HG03460 (cell line): Measurements from ENCODE around the gene HPCAL1.

Experiments used
- ATAC-seq: cut with Tn5 transposase; IDR thresholded peaks from one replicate; pipeline ENCODE4 v1.9.1; 2021; ENCODE audit not compliant: unreplicated experiment

The HPCAL1 gene

GRCh38 chr2:10300997-10301940 lies 1.4 kb upstream of the HPCAL1 start:
- ATAC-seq = no peak

GRCh38 chr2:10301941-10302478 lies 694 bp upstream of the HPCAL1 start:
- no peak for ATAC-seq

DNA sequence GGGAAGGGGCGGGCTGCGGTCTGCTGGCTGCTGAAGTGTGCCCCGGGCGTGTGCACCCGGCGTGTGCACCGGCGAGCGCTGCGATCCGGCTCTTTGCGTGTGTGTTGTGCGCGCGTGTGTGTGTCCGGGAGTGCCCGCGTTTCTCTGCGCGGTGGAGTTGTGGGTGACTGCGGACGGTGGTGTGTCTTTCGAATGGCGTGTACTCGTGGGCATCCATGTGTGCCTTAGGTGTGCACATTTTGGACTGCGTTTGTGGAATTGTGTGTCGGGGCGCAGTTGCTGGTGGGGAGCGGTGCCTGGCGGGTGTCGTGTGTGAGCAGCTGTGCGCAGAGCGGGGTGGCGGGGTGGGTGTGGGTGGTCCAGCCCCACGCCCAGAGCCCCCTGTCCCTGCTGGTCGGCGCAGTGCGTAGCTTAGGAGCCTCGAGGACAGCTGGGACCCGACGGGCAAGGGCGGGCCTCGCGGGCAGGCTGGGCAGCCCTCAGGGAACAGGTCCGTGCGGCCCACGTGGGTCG lies 533 bp downstream of the HPCAL1 start:
- peak; percentile 9 for ATAC-seq

DNA sequence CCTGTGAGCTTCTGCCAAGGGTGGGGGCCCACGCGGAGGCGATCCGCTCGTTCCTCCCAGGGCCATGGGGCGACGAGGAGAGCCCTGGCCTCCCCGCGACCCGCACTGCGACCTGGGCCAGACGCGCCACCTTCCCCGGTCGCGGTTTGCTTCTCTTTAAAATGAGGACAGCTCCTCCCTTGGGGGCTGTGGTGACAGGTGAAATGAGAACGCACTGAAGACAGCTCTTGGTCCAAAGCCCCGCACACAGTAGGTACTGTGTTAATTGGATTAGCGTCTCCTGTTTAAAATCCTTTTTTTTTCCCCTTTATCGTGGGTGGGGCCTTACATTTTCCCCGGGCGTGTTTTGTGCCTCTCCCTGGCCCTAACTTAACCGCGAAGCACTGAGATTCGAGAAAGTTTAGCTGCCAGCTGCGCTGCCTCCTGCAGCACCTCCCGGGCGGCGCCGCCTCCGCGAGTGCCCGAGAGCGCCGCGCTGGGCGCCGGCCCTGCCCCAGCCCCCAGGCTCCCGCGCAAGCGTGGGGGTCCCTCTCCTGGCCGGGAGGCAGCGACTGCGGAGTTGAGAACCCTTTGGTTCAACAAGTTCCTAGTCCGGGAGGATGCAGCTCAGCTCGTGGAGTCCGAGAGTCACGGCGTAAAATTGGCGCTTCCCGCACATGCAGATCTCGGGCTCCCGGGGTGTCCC lies 1.1 kb downstream of the HPCAL1 start:
- ATAC-seq = peak; percentile 9

- no peak for ATAC-seq
These were observed 2.0 kb downstream of the HPCAL1 start for GRCh38 chr2:10304458-10305253.

DNA sequence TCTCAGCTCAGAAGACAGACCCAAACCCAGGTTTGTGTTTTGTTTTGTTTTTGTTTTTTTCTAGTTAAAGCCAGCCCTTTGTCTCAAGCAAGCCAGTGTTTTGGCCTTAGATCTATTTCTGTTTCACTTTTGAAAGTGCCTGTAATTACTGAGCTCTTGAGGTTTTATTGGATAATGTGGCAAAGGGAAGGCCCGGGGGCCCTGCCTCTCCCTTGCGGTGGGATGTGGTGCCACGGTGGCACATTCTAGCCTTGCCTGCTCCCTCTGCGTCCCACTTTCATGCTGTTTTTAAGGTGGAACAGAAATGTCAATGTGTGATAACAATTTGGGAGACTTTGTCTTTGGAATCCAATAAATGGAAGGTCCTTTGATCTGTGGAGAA lies 2.5 kb downstream of the HPCAL1 start:
- ATAC-seq = no peak

DNA sequence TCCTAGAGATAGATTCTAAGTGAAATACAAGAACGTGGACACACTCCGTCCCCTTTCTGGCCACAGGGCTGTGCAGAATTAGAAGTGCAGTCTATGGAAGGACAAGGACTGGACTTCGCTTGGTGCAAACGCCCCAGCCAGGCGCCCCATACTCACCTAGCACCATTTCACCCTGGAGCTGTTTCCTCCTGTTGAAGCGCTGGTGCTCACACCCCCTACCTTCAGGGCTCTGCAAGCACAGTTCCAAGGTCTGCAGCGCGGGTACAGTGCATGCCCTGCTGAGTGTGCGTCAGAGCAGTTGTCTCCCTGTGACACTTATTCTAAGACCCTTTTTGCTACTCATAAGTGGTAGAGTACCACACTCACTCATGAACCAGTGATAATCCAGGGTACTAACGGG lies 3.0 kb downstream of the HPCAL1 start:
- no peak for ATAC-seq

GRCh38 chr2:10306901-10307463 lies 4.3 kb downstream of the HPCAL1 start:
- no peak for ATAC-seq

DNA sequence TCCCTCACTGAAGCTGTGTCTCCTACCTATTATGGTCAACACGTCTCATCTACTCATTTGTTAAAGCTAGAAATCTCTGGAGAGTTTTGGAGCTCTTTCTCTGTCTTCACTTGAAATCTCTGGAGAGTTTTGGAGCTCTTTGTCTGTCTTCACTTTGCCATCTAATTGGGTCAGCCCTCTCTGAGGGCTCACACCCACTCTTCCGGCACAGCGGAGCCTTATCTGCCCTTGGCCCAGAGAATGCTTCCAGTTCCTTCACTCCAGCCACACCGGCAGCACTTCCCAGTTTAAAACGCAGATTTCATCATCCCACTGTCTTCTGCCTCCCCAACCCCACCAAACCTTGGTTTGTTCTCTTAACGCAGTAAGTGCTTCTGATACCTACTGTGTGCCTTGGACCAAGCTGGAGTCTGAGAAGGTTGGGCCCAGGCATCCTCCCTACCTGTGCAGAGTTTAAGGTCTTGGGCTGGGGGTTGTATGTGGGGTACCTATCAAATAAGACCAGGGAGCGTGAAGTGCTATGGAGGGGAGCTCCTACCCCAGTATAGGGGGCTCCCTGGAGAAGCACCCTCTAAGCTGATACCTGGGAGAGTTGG lies 5.0 kb downstream of the HPCAL1 start:
- ATAC-seq = no peak

GRCh38 chr2:10308866-10309265 lies 6.2 kb downstream of the HPCAL1 start:
- ATAC-seq = no peak

- ATAC-seq = no peak
These were observed 6.6 kb downstream of the HPCAL1 start for GRCh38 chr2:10309286-10309685.

GRCh38 chr2:10310309-10310888 lies 7.7 kb downstream of the HPCAL1 start:
- ATAC-seq = no peak

GRCh38 chr2:10311736-10312135 lies 9.0 kb downstream of the HPCAL1 start:
- no peak for ATAC-seq

DNA sequence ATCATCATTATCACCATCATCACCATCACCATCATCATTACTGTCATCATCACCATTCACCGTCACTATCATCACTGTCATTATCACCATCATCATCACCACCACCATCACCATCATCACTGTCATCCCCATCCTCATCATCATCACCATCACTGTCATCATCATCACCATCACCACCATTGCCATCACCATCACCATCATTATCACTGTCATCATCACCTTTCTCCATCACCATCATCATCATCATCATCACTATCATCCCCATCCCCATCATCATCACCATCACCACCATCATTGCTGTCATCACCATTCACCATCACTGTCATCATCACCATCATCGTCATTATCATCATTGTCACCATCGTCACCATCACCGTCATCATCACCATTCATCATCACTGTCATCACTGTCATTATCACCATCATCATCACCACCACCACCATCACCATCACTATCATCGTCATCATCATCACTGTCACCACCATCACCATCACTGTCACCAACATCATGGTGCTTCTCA lies 9.8 kb downstream of the HPCAL1 start:
- ATAC-seq = no peak

DNA sequence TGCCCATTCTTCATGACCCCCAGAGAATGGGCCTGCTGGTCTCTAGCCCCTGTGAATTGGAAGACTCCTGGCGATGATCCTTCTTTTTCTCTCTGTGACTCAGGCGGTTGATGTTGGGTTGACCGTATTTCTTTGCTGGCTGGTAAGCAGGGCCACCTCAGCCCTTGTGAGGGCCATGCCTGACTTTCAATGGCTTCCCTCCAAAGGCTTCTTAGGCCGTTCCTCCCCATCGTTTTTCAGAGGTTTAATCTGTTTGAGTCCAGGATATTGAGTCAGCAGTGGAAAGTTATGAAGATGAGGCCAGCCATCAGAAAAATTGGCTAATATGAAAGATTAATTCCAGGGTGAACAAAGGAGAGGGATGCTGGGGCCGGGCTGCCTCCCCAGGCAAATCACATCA lies 13.6 kb downstream of the HPCAL1 start:
- ATAC-seq = no peak

DNA sequence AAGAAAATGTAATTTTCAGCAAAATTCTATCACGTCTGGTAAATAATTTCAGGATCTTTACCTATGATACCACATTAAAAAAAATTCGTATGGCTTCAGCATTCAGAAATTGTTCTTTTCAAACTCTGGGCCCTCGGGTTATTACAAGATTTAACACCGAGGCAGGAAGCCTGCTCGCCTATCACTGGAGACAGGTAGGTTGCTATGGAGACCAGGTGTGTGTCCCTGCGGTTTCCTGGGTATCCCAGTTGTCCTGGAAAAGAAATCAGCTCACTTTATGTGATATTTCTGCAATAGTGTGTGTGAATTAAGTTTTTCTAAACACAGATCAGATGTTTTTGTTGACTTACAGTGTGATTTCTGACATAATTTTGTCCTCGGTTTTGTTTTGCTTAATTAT lies 14.2 kb downstream of the HPCAL1 start:
- ATAC-seq = no peak

GRCh38 chr2:10317646-10318045 lies 14.9 kb downstream of the HPCAL1 start:
- no peak for ATAC-seq

DNA sequence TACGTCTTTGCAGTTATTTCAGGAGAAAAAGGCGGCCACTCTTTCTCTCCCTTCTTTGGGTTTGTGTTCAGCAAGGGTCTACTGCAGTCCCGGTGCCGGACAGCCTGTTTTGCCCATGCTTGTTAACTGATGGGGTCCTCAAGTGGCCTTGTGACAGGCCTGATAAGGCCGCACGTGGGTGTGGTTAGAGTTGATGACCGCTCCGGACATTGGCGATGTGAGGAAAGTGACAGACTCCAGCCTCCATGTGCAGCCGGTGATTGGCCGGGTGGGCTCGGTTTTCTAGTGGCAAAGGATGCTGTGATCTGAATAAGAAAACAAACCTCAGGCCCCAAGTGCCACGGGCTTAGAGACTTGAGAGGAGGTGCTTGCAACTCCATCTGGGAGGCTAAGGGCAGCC lies 15.6 kb downstream of the HPCAL1 start:
- no peak for ATAC-seq

GRCh38 chr2:10319892-10320574 lies 17.3 kb downstream of the HPCAL1 start:
- no peak for ATAC-seq
